Keratinocyte (primary cell): ENCODE results near the gene PIGC.

Experiments
- CTCF ChIP-seq, 3 experiments: IDR thresholded peaks in 1 of 3; conservative IDR thresholded peaks in 1 of 3; optimal IDR thresholded peaks in 1 of 3; 2 replicates in 2 of 3; 3 replicates in 1 of 3; pipeline versions ENCODE3 to v1.5.1; 2011; ENCODE audit warnings: low read length in 3 of 3, mild to moderate bottlenecking in 3 of 3, moderate library complexity in 2 of 3, control low read depth in 1 of 3, inconsistent platforms in 1 of 3; ENCODE audit not compliant: insufficient read depth in 2 of 3; ENCODE audit errors: extremely low read depth in 1 of 3
- EZH2 ChIP-seq: IDR thresholded peaks from one replicate; pipeline ENCODE4 v1.6.1; 2012; ENCODE audit warnings: inconsistent platforms, mild to moderate bottlenecking, low read length, moderate library complexity

DNA sequence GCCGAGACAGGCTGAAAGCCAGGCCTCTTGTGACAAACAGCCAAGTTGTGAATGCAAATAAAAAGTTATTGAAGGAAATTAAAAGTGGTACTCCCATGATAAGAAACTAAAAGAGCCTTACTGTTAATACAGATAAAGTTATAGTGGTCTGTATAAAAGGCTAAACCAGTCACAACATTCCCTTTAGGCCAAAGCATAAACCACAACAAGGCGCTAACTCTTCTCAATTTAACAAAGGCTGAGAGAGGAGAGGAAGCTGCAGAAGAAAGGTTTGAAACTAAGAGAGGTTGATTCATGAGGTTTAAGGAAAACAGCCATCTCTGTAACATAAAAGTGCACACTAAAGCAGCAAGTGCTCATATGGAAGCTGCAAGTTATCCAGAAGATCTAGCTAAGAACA, 12.7 kb downstream of the PIGC start:
- TF ChIP-seq CTCF (optimal IDR thresholded peaks at IDR 0.05 in 1 of 3, IDR thresholded peaks at IDR 0.05 in 1 of 3, conservative IDR thresholded peaks at IDR 0.05 in 1 of 3; ENCODE audit: extremely low read depth in 1 of 3, insufficient read depth in 2 of 3, low read length in 3 of 3) (no peak), EZH2 (no peak)
